ENCODE measurements around the gene SUPT4H1.
A peak's percentile ranks its signal among the peaks of the same experiment; 100 is the strongest.

The SUPT4H1 gene

DNA sequence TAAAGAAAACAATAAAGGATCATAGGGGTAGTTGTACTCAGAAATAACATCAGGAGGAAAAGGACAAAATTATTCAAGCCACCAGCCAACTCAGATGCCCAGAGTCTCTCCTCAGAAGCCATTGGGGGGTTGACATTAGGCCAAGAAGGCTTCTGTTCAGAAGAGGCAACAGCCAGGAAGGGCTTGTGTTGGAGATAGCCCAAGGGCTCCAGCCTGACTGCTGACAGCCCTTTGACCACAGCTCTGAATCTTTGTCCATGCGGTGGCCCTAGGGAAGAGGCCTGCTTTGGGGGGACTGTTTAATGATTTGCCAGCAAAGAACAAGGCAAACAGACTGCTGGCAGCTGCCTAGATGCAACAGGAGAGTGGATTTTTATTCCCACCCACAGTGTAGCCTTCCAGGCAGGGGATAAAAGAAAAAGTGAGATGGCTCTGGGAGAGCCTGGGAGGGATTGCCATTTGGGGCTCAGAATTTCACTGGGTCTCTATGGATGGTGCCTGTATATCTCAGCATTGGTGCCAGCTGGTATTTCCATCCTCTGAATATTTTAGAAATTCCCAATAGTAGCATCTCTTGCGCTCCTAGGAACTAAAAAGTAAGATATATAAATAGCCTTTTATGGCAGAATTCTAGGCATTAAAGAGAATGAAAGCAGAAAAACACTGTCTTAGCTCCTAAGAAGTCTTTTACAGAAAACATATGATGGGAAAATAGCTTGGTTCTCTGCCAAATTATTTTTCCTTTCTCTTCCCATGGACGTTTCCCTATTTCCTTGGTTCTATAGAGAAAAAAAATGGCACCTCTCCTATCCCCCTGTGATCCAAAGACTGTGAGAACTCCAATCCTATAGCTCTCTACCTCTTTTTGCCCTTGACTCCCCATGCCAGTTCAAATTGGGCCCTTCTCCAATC, 29.4 kb upstream of the SUPT4H1 start:
- H3K27ac ChIP-seq = no peak overlapping the region
- no peaks in the 10 kb centered on the region for H3K9me3 ChIP-seq (replicated peaks in 1 of 11)
- H3K4me3 ChIP-seq = no peak overlapping the region
- H3K4me2 ChIP-seq = peak overlapping the region in 2 of 11 experiments; percentile 16 to 37; a peak in 3 of 22 replicates
- no peaks in the 10 kb centered on the region for H4K20me1 ChIP-seq
- H3K9ac ChIP-seq = no peak overlapping the region
- peaks cover 19 to 39% (median 23%) of the 10 kb centered on the region in 10 experiments for H3K4me1 ChIP-seq
- no peak for TF ChIP-seq Cebpa-rat (IDR thresholded peaks at IDR 0.05)
- no peaks in the 10 kb centered on the region for H3K27me3 ChIP-seq
- no peaks in the 10 kb centered on the region for H3K36me3 ChIP-seq

DNA sequence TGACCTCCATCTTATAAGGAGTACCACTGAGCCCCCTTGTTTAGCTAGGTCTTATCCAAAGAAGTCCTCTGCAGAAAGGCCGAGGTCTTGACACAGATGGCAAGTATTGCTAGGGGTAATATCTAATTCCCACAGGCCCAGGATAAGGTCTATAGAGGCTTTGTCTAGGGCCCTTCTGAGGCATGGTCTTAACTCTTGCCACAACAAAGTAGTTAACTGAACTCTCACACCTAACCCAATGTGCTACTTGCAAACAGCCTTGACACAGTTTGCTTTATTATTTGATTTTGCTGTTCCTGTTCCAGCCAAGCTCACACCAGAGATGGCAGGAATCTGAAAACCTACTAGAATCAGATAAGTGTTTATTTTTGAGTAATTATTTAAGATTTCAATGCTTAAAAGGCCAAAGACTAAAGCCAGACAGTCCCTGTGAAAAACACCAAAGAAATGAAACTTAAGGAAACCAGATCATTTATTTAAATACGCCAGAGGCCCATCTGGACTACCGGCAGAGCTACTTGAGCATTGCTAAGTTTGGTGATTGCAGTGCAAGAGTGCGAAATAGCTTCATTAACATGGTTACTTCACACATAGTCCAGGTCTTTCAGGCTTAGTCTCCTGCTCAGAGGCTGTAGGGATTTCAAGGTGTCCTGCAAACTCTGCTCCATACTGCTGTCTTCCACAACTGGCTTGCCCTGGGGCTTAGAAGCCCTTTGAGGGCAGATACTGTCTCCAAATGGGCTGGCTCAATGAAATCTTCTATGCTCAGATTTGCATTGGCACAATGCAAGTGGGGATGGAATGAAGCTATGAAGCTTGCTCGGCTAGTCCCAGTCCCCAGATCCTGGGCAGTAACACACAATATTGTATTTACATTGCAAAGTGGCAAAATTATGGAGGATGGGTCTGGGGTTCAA, 28.5 kb upstream of the SUPT4H1 start:
- H3K27ac ChIP-seq = no peak overlapping the region
- no peak overlapping the region for H3K9ac ChIP-seq
- no peaks in the 10 kb centered on the region for H3K36me3 ChIP-seq
- TF ChIP-seq Cebpa-rat (IDR thresholded peaks at IDR 0.05) = no peak
- no peaks in the 10 kb centered on the region for H3K9me3 ChIP-seq (replicated peaks in 1 of 11)
- H3K4me2 ChIP-seq = peak overlapping the region in 6 of 11 experiments; percentile 54 to 83 (median 68); a peak in 7 of 22 replicates
- H3K27me3 ChIP-seq = no peaks in the 10 kb centered on the region
- H3K4me1 ChIP-seq = peaks cover 19 to 48% (median 26%) of the 10 kb centered on the region in 10 experiments
- H3K4me3 ChIP-seq = no peak overlapping the region
- no peaks in the 10 kb centered on the region for H4K20me1 ChIP-seq

DNA sequence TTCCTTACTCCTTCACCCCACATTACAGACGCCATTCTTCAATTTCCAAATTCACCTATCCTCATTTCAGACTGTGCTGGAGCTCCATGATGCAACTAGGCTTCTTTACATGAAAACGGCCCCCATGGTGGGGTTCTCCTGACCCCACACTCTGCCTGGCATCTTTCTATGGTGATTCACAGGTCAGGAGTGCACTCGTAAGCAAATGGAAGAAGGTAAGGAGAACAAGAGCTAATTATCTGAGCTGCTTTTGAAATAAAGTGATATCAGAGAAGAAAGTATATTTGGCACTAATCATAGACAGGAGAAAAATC, 27.5 kb upstream of the SUPT4H1 start:
- no peaks in the 10 kb centered on the region for H3K9me3 ChIP-seq (replicated peaks in 1 of 11)
- no peak overlapping the region for H3K4me3 ChIP-seq
- H3K9ac ChIP-seq = 0 out of 22 replicates have a peak overlapping the region, but pooled peaks of 1 of the 11 experiments have one; percentile 12
- no peaks in the 10 kb centered on the region for H3K27me3 ChIP-seq
- peaks cover 19 to 49% (median 26%) of the 10 kb centered on the region in 10 experiments for H3K4me1 ChIP-seq
- peak overlapping the region; percentile 45 to 83 (median 62) for H3K4me2 ChIP-seq
- no peaks in the 10 kb centered on the region for H4K20me1 ChIP-seq
- no peak for TF ChIP-seq Cebpa-rat (IDR thresholded peaks at IDR 0.05)
- H3K36me3 ChIP-seq = no peaks in the 10 kb centered on the region
- 0 out of 22 replicates have a peak overlapping the region, but pooled peaks of 1 of the 11 experiments have one; percentile 29 for H3K27ac ChIP-seq

DNA sequence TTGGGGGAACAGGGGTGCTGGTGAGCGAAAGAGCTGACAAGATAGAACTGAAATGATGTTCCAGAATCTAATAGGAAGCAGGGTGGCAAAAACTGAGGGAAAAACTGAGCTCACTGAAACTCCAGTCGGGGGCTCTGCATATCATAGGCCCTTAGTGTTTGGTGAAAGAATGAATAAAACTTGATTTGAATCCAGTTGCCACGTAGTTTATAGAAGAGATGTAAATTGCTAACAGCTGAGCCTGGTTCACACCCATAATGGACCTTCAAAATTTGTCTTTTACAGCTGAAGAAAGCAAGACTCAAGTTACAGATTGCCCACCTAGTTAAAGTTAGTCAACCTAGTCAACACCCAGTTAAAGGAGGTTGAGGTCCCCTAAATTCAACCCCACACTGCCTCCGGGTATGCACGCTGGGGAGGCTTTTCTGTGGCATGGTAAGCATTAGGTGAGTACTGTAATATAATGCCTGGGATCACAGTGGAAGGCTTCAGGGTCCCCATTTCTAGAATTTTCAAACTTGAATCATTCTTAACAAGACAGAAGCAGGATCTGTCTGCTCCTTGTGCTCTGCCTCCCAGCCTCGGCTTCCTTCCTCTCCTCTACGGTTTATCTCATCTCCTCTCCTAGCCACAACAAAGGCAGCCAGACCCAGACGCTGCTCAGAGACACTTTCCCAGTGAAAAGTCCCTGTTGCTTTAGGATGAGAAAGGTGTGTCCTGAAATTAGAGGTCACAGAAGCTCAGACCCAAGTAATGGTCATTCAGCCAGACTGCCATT, 26.9 kb upstream of the SUPT4H1 start:
- H4K20me1 ChIP-seq = no peaks in the 10 kb centered on the region
- H3K9me3 ChIP-seq (replicated peaks in 1 of 11) = no peaks in the 10 kb centered on the region
- no peaks in the 10 kb centered on the region for H3K27me3 ChIP-seq
- TF ChIP-seq Cebpa-rat (IDR thresholded peaks at IDR 0.05) = no peak
- peak overlapping the region; percentile 45 to 83 (median 62) for H3K4me2 ChIP-seq
- H3K4me1 ChIP-seq = peaks cover 19 to 46% (median 26%) of the 10 kb centered on the region in 10 experiments
- H3K4me3 ChIP-seq = no peak overlapping the region
- peak overlapping the region in 3 of 11 experiments; percentile 5 to 12 (median 7); a peak in 2 of 22 replicates for H3K9ac ChIP-seq
- no peaks in the 10 kb centered on the region for H3K36me3 ChIP-seq
- peak overlapping the region in 2 of 11 experiments; percentile 10 to 29; a peak in 1 of 22 replicates for H3K27ac ChIP-seq

DNA sequence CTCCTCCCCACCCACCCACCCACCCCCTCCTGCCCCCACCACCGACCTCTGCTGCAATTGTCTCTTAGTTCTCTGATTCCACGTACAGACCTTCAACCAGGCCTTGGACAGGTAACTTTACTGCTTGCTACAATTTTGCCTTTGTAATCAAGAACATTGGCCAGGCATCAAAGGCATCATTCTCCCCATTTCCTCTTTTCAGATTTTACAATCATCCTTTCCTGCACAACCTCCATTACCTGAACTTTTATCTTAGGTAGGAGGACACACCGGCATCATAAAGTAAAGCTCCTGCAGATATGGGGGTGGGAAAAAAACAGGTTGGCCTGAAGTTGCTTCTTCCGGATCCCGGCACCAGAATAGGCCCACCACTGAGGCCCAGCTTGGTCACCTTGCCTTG, 25.7 kb upstream of the SUPT4H1 start:
- no peak for TF ChIP-seq Cebpa-rat (IDR thresholded peaks at IDR 0.05)
- H3K4me2 ChIP-seq = no peak overlapping the region
- H3K27ac ChIP-seq = no peak overlapping the region
- no peaks in the 10 kb centered on the region for H4K20me1 ChIP-seq
- no peaks in the 10 kb centered on the region for H3K27me3 ChIP-seq
- no peaks in the 10 kb centered on the region for H3K36me3 ChIP-seq
- H3K4me1 ChIP-seq = peaks cover 19 to 46% (median 26%) of the 10 kb centered on the region in 10 experiments
- no peaks in the 10 kb centered on the region for H3K9me3 ChIP-seq (replicated peaks in 1 of 11)
- no peak overlapping the region for H3K9ac ChIP-seq
- H3K4me3 ChIP-seq = no peak overlapping the region

DNA sequence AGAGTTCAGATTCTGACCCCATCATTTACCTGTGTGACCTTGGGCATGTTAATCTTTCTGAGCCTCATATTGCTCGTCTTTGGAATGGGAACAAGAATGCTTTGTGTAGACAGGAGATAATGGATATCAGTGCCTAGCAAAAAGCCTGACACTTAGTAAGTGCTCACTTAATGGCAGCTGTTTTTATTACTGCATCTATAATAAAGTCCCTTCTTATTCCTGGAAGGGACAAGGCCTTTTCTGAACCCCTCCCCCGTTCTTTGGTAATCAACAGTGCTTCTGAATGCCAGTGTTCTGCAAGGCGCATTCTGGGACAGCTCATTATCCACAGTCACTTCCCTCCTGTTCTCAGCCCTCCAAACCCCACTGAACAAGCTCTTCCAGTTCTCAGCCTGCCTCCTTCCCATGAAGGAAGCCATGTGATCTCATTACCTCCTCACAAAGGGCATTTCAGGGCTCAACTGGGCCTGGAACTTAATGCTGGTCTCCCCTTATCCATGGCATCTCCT, 25.1 kb upstream of the SUPT4H1 start:
- no peaks in the 10 kb centered on the region for H3K27me3 ChIP-seq
- H3K4me3 ChIP-seq = no peak overlapping the region
- no peaks in the 10 kb centered on the region for H4K20me1 ChIP-seq
- no peak overlapping the region for H3K9ac ChIP-seq
- H3K4me1 ChIP-seq = peaks cover 16 to 41% (median 22%) of the 10 kb centered on the region in 10 experiments
- no peak for TF ChIP-seq Cebpa-rat (IDR thresholded peaks at IDR 0.05)
- no peaks in the 10 kb centered on the region for H3K36me3 ChIP-seq
- no peaks in the 10 kb centered on the region for H3K9me3 ChIP-seq (replicated peaks in 1 of 11)
- no peak overlapping the region for H3K27ac ChIP-seq
- peak overlapping the region in 2 of 11 experiments; percentile 38 to 40; a peak in 1 of 22 replicates for H3K4me2 ChIP-seq

DNA sequence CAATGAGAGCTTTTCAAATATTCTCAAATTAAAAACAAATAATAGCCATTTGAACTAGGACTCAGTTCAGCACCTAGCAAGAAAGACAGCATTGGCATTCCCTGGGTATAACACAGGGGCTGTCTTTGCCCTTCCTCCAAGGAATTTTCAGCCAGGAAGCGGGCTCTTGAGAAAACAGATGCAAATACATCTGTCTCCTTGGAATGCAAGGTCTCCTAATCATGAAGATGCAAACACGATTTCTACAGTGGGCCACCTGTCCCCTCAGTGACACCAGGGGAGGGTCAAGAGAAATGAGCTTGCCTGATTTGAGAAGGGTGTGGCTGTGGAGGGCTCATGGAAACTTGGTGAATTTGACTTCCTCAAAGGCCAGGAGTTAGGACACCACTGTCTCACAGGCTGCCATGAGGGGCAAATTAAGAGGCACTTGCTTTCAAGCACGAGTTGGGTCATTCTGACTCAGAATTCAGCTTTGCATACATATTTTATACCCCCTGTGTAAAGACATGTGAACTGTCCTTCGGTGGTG, 24.5 kb upstream of the SUPT4H1 start:
- peaks cover 16 to 36% (median 20%) of the 10 kb centered on the region in 10 experiments for H3K4me1 ChIP-seq
- peak overlapping the region in 3 of 11 experiments; percentile 20 to 51 (median 40); a peak in 5 of 22 replicates for H3K4me2 ChIP-seq
- no peak overlapping the region for H3K27ac ChIP-seq
- no peaks in the 10 kb centered on the region for H3K9me3 ChIP-seq (replicated peaks in 1 of 11)
- H3K4me3 ChIP-seq = no peak overlapping the region
- no peaks in the 10 kb centered on the region for H3K27me3 ChIP-seq
- H4K20me1 ChIP-seq = no peaks in the 10 kb centered on the region
- H3K36me3 ChIP-seq = no peaks in the 10 kb centered on the region
- no peak overlapping the region for H3K9ac ChIP-seq
- TF ChIP-seq Cebpa-rat (IDR thresholded peaks at IDR 0.05) = no peak

DNA sequence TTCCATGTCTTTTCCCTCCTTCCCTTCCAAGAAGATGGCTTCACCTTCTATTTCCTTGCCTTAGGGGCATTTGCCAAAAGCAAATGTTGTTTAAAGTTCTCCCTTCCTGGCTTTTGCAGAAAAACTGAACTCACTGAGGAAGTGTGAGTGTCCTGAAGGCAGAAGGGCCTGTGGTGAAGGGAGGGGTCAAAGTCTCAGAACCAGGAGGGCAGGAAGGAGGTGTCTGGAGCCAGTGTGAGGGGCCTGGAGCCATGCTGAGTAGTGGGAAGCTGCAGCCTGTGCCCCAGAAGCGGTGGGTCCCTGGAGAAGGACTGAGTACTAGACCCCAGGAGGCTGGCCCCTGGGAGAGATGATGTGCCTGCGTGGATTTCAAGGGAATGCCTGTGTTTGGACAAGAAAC, 23.8 kb upstream of the SUPT4H1 start:
- Histone ChIP-seq H3K4me2 (peak overlapping the region in 4 of 11 experiments; percentile 24 to 51 (median 40); a peak in 6 of 22 replicates), H3K9ac (no peak overlapping the region), H4K20me1 (no peaks in the 10 kb centered on the region), H3K36me3 (no peaks in the 10 kb centered on the region), H3K9me3 (replicated peaks in 1 of 11) (no peaks in the 10 kb centered on the region), H3K27ac (no peak overlapping the region), H3K4me3 (no peak overlapping the region), H3K27me3 (no peaks in the 10 kb centered on the region), H3K4me1 (peaks cover 16 to 36% (median 20%) of the 10 kb centered on the region in 10 experiments)
- TF ChIP-seq Cebpa-rat (IDR thresholded peaks at IDR 0.05) = no peak
